SK-N-SH (cell line): ENCODE results near the gene IQSEC1.

Source experiments
- JUND ChIP-seq: IDR thresholded peaks from 2 replicates; pipeline ENCODE4 v1.4.0; 2012
- MEF2A ChIP-seq: IDR thresholded peaks from 2 replicates; pipeline ENCODE4 v1.4.0; 2012; ENCODE audit warnings: low read depth, borderline replicate concordance

- no peak for TF ChIP-seq MEF2A
- TF ChIP-seq JUND, result no peak
Measured at GRCh38 chr3:12914088-12914487, 159.1 kb downstream of the IQSEC1 start.
